H9 (cell line): ENCODE results near the gene BAIAP2. TPM values are rescaled to one million over a fixed set of nuclear protein-coding genes. Genes with fewer than 3 reads are reported as not detected.

Experiments
- DNase-seq: peaks from one replicate; pipeline ENCODE4 v3.0.0-alpha.2; 2017
- H2AFZ ChIP-seq: one replicate; pipeline ENCODE4 v1.6.1; 2013; ENCODE audit warnings: mild to moderate bottlenecking, low read length, control low read depth, moderate library complexity
- H2AK5ac ChIP-seq: 2 replicates; pipeline ENCODE4 v1.6.1; 2013; ENCODE audit warnings: low read length, control low read depth, mixed read lengths; ENCODE audit not compliant: insufficient read length
- H2BK120ac ChIP-seq: one replicate; pipeline ENCODE4 v1.6.1; 2013; ENCODE audit warnings: low read depth, mild to moderate bottlenecking, low read length, control low read depth, inconsistent platforms; ENCODE audit not compliant: poor library complexity, severe bottlenecking
- H2BK12ac ChIP-seq: 2 replicates; pipeline ENCODE4 v1.6.1; 2013; ENCODE audit warnings: low read length, control low read depth, mixed read lengths, low read depth; ENCODE audit not compliant: insufficient read length
- H2BK15ac ChIP-seq: 2 replicates; pipeline ENCODE4 v1.6.1; 2013; ENCODE audit warnings: low read depth, low read length, control low read depth
- H2BK20ac ChIP-seq: one replicate; pipeline ENCODE4 v1.6.1; 2013; ENCODE audit warnings: low read depth, mild to moderate bottlenecking, low read length, control low read depth, inconsistent platforms; ENCODE audit not compliant: poor library complexity, severe bottlenecking
- H2BK5ac ChIP-seq: 2 replicates; pipeline ENCODE4 v1.6.1; 2013; ENCODE audit warnings: low read length, control low read depth, mixed read lengths; ENCODE audit not compliant: insufficient read length
- H3K14ac ChIP-seq: 2 replicates; pipeline ENCODE4 v1.6.1; 2013; ENCODE audit warnings: low read length, control low read depth; ENCODE audit not compliant: insufficient read depth
- H3K18ac ChIP-seq: 2 replicates; pipeline ENCODE4 v1.6.1; 2013; ENCODE audit warnings: low read depth, mild to moderate bottlenecking, mixed read lengths, low read length, control low read depth; ENCODE audit not compliant: insufficient read length
- H3K23ac ChIP-seq: 2 replicates; pipeline ENCODE4 v1.6.1; 2013; ENCODE audit warnings: low read length, control low read depth, mixed read lengths, low read depth; ENCODE audit not compliant: insufficient read length
- H3K23me2 ChIP-seq: 2 replicates; pipeline ENCODE4 v1.6.1; 2013; ENCODE audit warnings: low read depth, mild to moderate bottlenecking, mixed read lengths, low read length, control low read depth; ENCODE audit not compliant: insufficient read length, poor library complexity, severe bottlenecking
- H3K27ac ChIP-seq: 2 replicates; pipeline ENCODE4 v1.5.1; 2013; ENCODE audit warnings: low read length, control low read depth, mixed read lengths, low read depth; ENCODE audit not compliant: insufficient read length
- H3K27me3 ChIP-seq: 2 replicates; pipeline ENCODE4 v1.6.1; 2013; ENCODE audit warnings: low read length, control low read depth, inconsistent platforms; ENCODE audit not compliant: insufficient read depth
- H3K4ac ChIP-seq: 2 replicates; pipeline ENCODE4 v1.6.1; 2013; ENCODE audit warnings: low read depth, mild to moderate bottlenecking, control low read depth, inconsistent platforms, low read length, moderate library complexity
- H3K4me1 ChIP-seq: 2 replicates; pipeline ENCODE4 v1.6.1; 2013; ENCODE audit warnings: low read length, control low read depth, inconsistent platforms; ENCODE audit not compliant: insufficient read depth
- H3K4me2 ChIP-seq: 2 replicates; pipeline ENCODE4 v1.6.1; 2013; ENCODE audit warnings: low read length, control low read depth, mixed read lengths; ENCODE audit not compliant: insufficient read length, insufficient read depth
- H3K56ac ChIP-seq: 2 replicates; pipeline ENCODE4 v1.6.1; 2013; ENCODE audit warnings: low read depth, mild to moderate bottlenecking, mixed read lengths, low read length, control low read depth; ENCODE audit not compliant: insufficient read length
- H3K79me1 ChIP-seq: 2 replicates; pipeline ENCODE4 v1.6.1; 2013; ENCODE audit warnings: low read depth, mild to moderate bottlenecking, moderate library complexity, low read length, control low read depth, inconsistent platforms; ENCODE audit not compliant: insufficient read depth, poor library complexity, severe bottlenecking
- H3K79me2 ChIP-seq: 2 replicates; pipeline ENCODE4 v1.6.1; 2013; ENCODE audit warnings: low read length, control low read depth, inconsistent platforms; ENCODE audit not compliant: insufficient read depth
- H3K9ac ChIP-seq: 2 replicates; pipeline ENCODE4 v1.6.1; 2013; ENCODE audit warnings: low read length, control low read depth, mixed read lengths; ENCODE audit not compliant: insufficient read length; ENCODE audit errors: extremely low read depth
- H3K9me3 ChIP-seq: one replicate; pipeline ENCODE4 v1.6.1; 2013; ENCODE audit warnings: low read depth, low read length, inconsistent platforms; ENCODE audit not compliant: control insufficient read depth
- H3T11ph ChIP-seq: one replicate; pipeline ENCODE4 v1.6.1; 2013; ENCODE audit warnings: mild to moderate bottlenecking, low read length, control low read depth, inconsistent platforms
- H4K20me1 ChIP-seq: one replicate; pipeline ENCODE4 v1.6.1; 2013; ENCODE audit not compliant: control insufficient read depth, insufficient read length, insufficient read depth
- H4K5ac ChIP-seq: 2 replicates; pipeline ENCODE4 v1.6.1; 2013; ENCODE audit warnings: low read depth, mild to moderate bottlenecking, mixed read lengths, low read length, control low read depth; ENCODE audit not compliant: insufficient read length
- H4K8ac ChIP-seq: replicated peaks from 2 replicates; pipeline ENCODE4 v1.6.1; 2013; ENCODE audit warnings: low read length, control low read depth, mixed read lengths, low read depth; ENCODE audit not compliant: insufficient read length
- H4K91ac ChIP-seq: 2 replicates; pipeline ENCODE4 v1.6.1; 2013; ENCODE audit warnings: low read depth, mild to moderate bottlenecking, moderate library complexity, mixed read lengths, low read length, control low read depth; ENCODE audit not compliant: insufficient read length
- H3K27ac Mint-ChIP-seq, 3 experiments: 2 replicates in 2 of 3; 3 replicates in 1 of 3; pipeline ENCODE4 v1.8.0; 2020 to 2021; ENCODE audit warnings: mixed read lengths in 3 of 3, mild to moderate bottlenecking in 1 of 3, moderate library complexity in 1 of 3
- H3K27me3 Mint-ChIP-seq: 2 replicates; pipeline ENCODE4 v1.8.0; 2021; ENCODE audit warnings: low read depth, mild to moderate bottlenecking, moderate library complexity, mixed read lengths
- H3K36me3 Mint-ChIP-seq, 3 experiments: 2 replicates in 2 of 3; 3 replicates in 1 of 3; pipeline ENCODE4 v1.8.0; 2020 to 2021; ENCODE audit warnings: low read depth in 3 of 3, mixed read lengths in 3 of 3; ENCODE audit not compliant: insufficient read depth in 1 of 3
- H3K4me1 Mint-ChIP-seq, 2 experiments: 2 replicates each; pipeline ENCODE4 v1.8.0; 2020; ENCODE audit warnings: mixed read lengths in 2 of 2
- H3K4me3 Mint-ChIP-seq, 2 experiments: 2 replicates in 1 of 2; 3 replicates in 1 of 2; pipeline ENCODE4 v1.8.0; 2020 to 2021; ENCODE audit warnings: mild to moderate bottlenecking in 2 of 2, mixed read lengths in 2 of 2, moderate library complexity in 1 of 2
- H3K9me3 Mint-ChIP-seq, 2 experiments: 2 replicates in 1 of 2; 3 replicates in 1 of 2; pipeline ENCODE4 v1.8.0; 2020; ENCODE audit warnings: mild to moderate bottlenecking in 2 of 2, mixed read lengths in 2 of 2, moderate library complexity in 1 of 2
- CTCF ChIP-seq: fragments of 200-600 bp; sonication (generic); conservative IDR thresholded peaks from 3 replicates; pipeline ENCODE4 v1.8.0; 2021; ENCODE audit warnings: antibody characterized with exemption, mild to moderate bottlenecking
- WGBS: extraction: QIAGEN DNeasy Blood & Tissue Kit; methylation state at CpG from one replicate; pipeline ENCODE4 v1.1.7; 2013; ENCODE audit warnings: missing lambda C conversion rate, low lambda C conversion rate, mixed read lengths; ENCODE audit not compliant: insufficient read length; ENCODE audit errors: extremely low coverage; 5-methylcytosine and 5-hydroxymethylcytosine counted together
- total RNA-seq: library from RNA; stranded (reverse); gene quantifications from 2 replicates; pipeline ENCODE4 v1.2.1, GENCODE V29; 2021

Gene BAIAP2
- total RNA-seq, 1 experiment from 2014 or later, result 27.8 TPM

GRCh38 chr17:81074875-81075274 lies 39.9 kb downstream of the BAIAP2 start:
- no peak overlapping the region for H3K9ac ChIP-seq
- H3K4me3 Mint-ChIP-seq, result no peak overlapping the region

More at GRCh38 chr17:81074875-81075274, 39.9 kb downstream of the BAIAP2 start:
- no peaks in the 10 kb centered on the region for H3K79me1 ChIP-seq
- H3K27ac ChIP-seq, result no peak overlapping the region
- no peak overlapping the region for H2AFZ ChIP-seq
- H3K18ac ChIP-seq, result no peak overlapping the region
- H3K4ac ChIP-seq, result no peak overlapping the region
- H2BK15ac ChIP-seq, result no peak overlapping the region
- H3K4me2 ChIP-seq, result no peak overlapping the region
- H4K91ac ChIP-seq, result no peak overlapping the region
- no peak overlapping the region for H4K5ac ChIP-seq
- no peak overlapping the region for H3K23ac ChIP-seq
- no peak overlapping the region for H2BK20ac ChIP-seq
- no peak overlapping the region for H2BK5ac ChIP-seq
- H3K27me3 ChIP-seq, result no peaks in the 10 kb centered on the region
- H3K27me3 Mint-ChIP-seq, result no peaks in the 10 kb centered on the region
- no peaks in the 10 kb centered on the region for H3K9me3 ChIP-seq
- no peak for TF ChIP-seq CTCF
- no peaks in the 10 kb centered on the region for H3K9me3 Mint-ChIP-seq
- H3K27ac Mint-ChIP-seq, result peak overlapping the region; percentile 23 to 77 (median 69); a peak in 4 of 7 replicates
- H4K8ac ChIP-seq, result no peak overlapping the region
- H3K79me2 ChIP-seq, result no peaks in the 10 kb centered on the region
- no peaks in the 10 kb centered on the region for H3K4me1 ChIP-seq
- no peak overlapping the region for H3K56ac ChIP-seq
- DNase-seq, result no peak
- H3K23me2 ChIP-seq, result no peaks in the 10 kb centered on the region
- H3K4me1 Mint-ChIP-seq, result peaks cover 16 to 27% of the 10 kb centered on the region in 2 experiments
- no CpG with 5 or more reads among the region's 8 CpGs for WGBS
- H3T11ph ChIP-seq, result no peak overlapping the region
- H3K36me3 Mint-ChIP-seq, result no peaks in the 10 kb centered on the region; a peak in 2 of 7 replicates
- no peak overlapping the region for H2AK5ac ChIP-seq
- H3K14ac ChIP-seq, result no peak overlapping the region
- peaks cover 5% of the 10 kb centered on the region for H4K20me1 ChIP-seq
- no peak overlapping the region for H2BK12ac ChIP-seq
- no peak overlapping the region for H2BK120ac ChIP-seq
